ENCODE measurements around the gene KLK5. TPM values are rescaled to one million over a fixed set of nuclear protein-coding genes. Genes with fewer than 3 reads are reported as not detected.

The KLK5 gene
- total and polyA plus RNA-seq, 9 donors, result 0.17 to 2.3 (median 0.41) TPM; not detected in 6

DNA sequence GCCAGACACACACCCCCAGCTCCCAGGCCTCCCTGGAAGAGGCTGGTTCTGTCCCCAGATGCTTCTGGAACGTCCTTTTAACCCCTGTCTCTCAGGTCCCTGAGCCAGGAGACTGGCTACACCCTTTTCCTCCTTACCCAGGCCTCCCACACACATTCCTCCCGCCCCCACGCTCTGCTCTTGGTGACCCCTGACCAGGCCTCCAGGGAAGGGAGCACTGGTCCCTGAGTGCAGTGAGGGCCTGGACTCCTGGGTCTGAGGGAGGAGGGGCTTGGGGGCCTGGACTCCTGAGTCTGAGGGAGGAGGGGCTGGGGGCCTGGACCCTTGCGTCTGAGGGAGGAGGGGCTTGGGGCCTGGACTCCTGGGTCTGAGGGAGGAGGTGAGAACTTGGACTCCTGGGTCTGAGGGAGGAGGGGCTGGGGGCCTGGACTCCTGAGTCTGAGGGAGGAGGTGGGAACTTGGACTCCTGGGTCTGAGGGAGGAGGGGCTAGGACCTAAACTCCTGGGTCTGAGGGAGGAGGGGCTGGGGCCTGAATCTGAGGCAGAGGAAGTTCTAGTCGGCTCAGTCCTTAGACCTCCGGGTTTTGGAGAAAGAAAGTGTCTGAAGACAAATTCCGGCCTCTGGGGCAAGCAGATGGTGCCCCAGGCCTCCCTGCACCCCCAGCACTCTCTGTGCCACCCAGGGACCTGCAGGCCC is 16.0 kb upstream of the KLK5 start:
- Histone ChIP-seq H3K4me1 (ENCODE audit: insufficient read depth) (no peaks in the 10 kb centered on the region), H3K27ac (no peak overlapping the region), H3K27me3 (no peaks in the 10 kb centered on the region), H3K36me3 (no peaks in the 10 kb centered on the region), H3K4me3 (no peak overlapping the region), H3K9me3 (no peaks in the 10 kb centered on the region)
- 19 to 22% (median 21%) methylated on average over 7 of the region's 7 CpGs for WGBS, 3 donors
- intact Hi-C loops (cut with DNase I), result no loop called here
- DNase-seq, result no peak
- TF ChIP-seq, protein P1, sequence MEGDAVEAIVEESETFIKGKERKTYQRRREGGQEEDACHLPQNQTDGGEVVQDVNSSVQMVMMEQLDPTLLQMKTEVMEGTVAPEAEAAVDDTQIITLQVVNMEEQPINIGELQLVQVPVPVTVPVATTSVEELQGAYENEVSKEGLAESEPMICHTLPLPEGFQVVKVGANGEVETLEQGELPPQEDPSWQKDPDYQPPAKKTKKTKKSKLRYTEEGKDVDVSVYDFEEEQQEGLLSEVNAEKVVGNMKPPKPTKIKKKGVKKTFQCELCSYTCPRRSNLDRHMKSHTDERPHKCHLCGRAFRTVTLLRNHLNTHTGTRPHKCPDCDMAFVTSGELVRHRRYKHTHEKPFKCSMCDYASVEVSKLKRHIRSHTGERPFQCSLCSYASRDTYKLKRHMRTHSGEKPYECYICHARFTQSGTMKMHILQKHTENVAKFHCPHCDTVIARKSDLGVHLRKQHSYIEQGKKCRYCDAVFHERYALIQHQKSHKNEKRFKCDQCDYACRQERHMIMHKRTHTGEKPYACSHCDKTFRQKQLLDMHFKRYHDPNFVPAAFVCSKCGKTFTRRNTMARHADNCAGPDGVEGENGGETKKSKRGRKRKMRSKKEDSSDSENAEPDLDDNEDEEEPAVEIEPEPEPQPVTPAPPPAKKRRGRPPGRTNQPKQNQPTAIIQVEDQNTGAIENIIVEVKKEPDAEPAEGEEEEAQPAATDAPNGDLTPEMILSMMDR (IDR thresholded peaks at IDR 0.05), result no peak
- TF ChIP-seq POLR2A (IDR thresholded peaks at IDR 0.05) (no peak), EP300 (IDR thresholded peaks at IDR 0.05) (no peak)

GRCh38 chr19:50967929-50968715 is 15.3 kb upstream of the KLK5 start:
- 9 to 15% (median 14%) methylated on average over 20 of the region's 20 CpGs for WGBS, 3 donors
- no peak overlapping the region for H3K27ac ChIP-seq
- no peaks in the 10 kb centered on the region for H3K9me3 ChIP-seq
- H3K27me3 ChIP-seq, result no peaks in the 10 kb centered on the region
- H3K4me1 ChIP-seq (ENCODE audit: insufficient read depth), result no peaks in the 10 kb centered on the region
- no peak for DNase-seq
- no peak for TF ChIP-seq EP300 (IDR thresholded peaks at IDR 0.05)
- TF ChIP-seq, protein P1 (IDR thresholded peaks at IDR 0.05), result no peak
- TF ChIP-seq POLR2A (IDR thresholded peaks at IDR 0.05), result no peak
- H3K4me3 ChIP-seq, result no peak overlapping the region
- H3K36me3 ChIP-seq, result no peaks in the 10 kb centered on the region
- intact Hi-C loops (cut with DNase I), result no loop called here

GRCh38 chr19:50964266-50964665 is 11.4 kb upstream of the KLK5 start:
- Histone ChIP-seq H3K27me3 (no peaks in the 10 kb centered on the region), H3K9me3 (no peaks in the 10 kb centered on the region), H3K27ac (no peak overlapping the region), H3K4me1 (ENCODE audit: insufficient read depth) (no peaks in the 10 kb centered on the region), H3K4me3 (no peak overlapping the region), H3K36me3 (no peaks in the 10 kb centered on the region)
- DNase-seq, result no peak
- intact Hi-C loops (cut with DNase I), result no loop called here
- no peak for TF ChIP-seq EP300 (IDR thresholded peaks at IDR 0.05)
- no peak for TF ChIP-seq POLR2A (IDR thresholded peaks at IDR 0.05)
- TF ChIP-seq, protein P1 (IDR thresholded peaks at IDR 0.05), result no peak
- WGBS, 3 donors, result 82 to 91% (median 91%) methylated on average over 3 of the region's 3 CpGs

DNA sequence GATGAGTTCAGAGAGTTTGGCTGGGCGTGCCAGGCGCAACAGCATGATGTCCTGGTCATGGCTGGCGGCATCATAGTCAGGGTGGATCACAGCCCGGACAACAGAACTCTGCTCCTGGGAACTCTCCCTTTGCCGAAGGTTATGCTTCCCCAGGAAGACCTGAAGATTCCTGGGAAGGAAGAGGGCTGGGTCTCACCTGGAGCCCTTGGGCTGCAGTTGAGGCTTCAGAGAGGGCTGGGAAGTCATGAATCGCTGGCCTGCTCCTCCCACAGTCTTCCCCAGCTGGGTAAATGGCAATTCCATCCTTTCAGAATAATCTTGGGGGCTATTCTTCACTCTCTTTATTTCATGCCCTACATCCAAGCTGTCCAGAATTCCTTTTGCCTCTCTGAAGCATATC is 10.5 kb upstream of the KLK5 start:
- intact Hi-C loops (cut with DNase I), result no loop called here
- TF ChIP-seq POLR2A (IDR thresholded peaks at IDR 0.05) (no peak), EP300 (IDR thresholded peaks at IDR 0.05) (no peak)
- TF ChIP-seq, protein P1 (IDR thresholded peaks at IDR 0.05), result no peak
- WGBS, 3 donors, result 81 to 90% (median 89%) methylated on average over 6 of the region's 6 CpGs
- Histone ChIP-seq H3K36me3 (no peaks in the 10 kb centered on the region), H3K4me1 (ENCODE audit: insufficient read depth) (no peaks in the 10 kb centered on the region), H3K27ac (no peak overlapping the region), H3K4me3 (no peak overlapping the region), H3K27me3 (no peaks in the 10 kb centered on the region), H3K9me3 (no peaks in the 10 kb centered on the region)
- no peak for DNase-seq
